IMR-90 (cell line): ENCODE measurements around the gene KXD1. TPM values are rescaled to one million over a fixed set of nuclear protein-coding genes. Genes with fewer than 3 reads are reported as not detected.

Source experiments
- ATAC-seq: fragments of 200-7000 bp; cut with Tn5 transposase; 2 replicates; pipeline ENCODE4 v1.9.1; 2020; ENCODE audit warnings: low read depth, mild to moderate bottlenecking, moderate library complexity
- Bru-seq: library from RNA; stranded (reverse); fragments of 400-500 nt; gene quantifications from one replicate; lab custom pipeline; 2021; lab: Mats Ljungman, UMichigan
- BruChase-seq, 2 experiments: library from RNA; stranded (reverse); fragments of 400-500 nt; gene quantifications; one replicate each; lab custom pipeline; 2021; lab: Mats Ljungman, UMichigan
- BruUV-seq: library from RNA; stranded (reverse); fragments of 400-500 nt; replicated peaks from 2 replicates; lab custom pipeline; 2021; lab: Mats Ljungman, UMichigan
- CTCF ChIA-PET: fragments of 300-600 bp; formaldehyde crosslinking; extraction: SDS; loops from one replicate; lab custom pipeline; 2021; ENCODE audit warnings: antibody characterized with exemption; lab: Yijun Ruan, JAX
- POLR2A ChIA-PET: fragments of 300-600 bp; sonication (Branson Sonifier 250); formaldehyde crosslinking; loops from one replicate; lab custom pipeline; 2022; ENCODE audit warnings: antibody characterized with exemption; ENCODE audit not compliant: unreplicated experiment; lab: Charles Lee
- DNase-seq: peaks from one replicate; pipeline ENCODE4 v3.0.0; 2013
- H2AFZ ChIP-seq: replicated peaks from 2 replicates; pipeline ENCODE3; 2013; ENCODE audit warnings: low read length, mild to moderate bottlenecking; ENCODE audit not compliant: poor library complexity
- H2AK5ac ChIP-seq: 2 replicates; pipeline ENCODE4 v1.6.1; 2013; ENCODE audit warnings: low read depth, low read length, inconsistent platforms
- H2AK9ac ChIP-seq: replicated peaks from 2 replicates; pipeline ENCODE3; 2013; ENCODE audit warnings: mild to moderate bottlenecking, low read depth, low read length, moderate library complexity; ENCODE audit not compliant: poor library complexity
- H2BK120ac ChIP-seq: 2 replicates; pipeline ENCODE4 v1.6.1; 2013; ENCODE audit warnings: low read depth, low read length, inconsistent platforms
- H2BK15ac ChIP-seq: 3 replicates; pipeline ENCODE4 v1.6.1; 2013; ENCODE audit warnings: low read depth, low read length, inconsistent platforms
- H2BK20ac ChIP-seq: 2 replicates; pipeline ENCODE4 v1.6.1; 2013; ENCODE audit warnings: low read depth, mild to moderate bottlenecking, inconsistent platforms, low read length, moderate library complexity
- H2BK5ac ChIP-seq: 2 replicates; pipeline ENCODE4 v1.6.1; 2013; ENCODE audit warnings: mild to moderate bottlenecking, low read depth, low read length, inconsistent platforms; ENCODE audit not compliant: poor library complexity, severe bottlenecking
- H3K14ac ChIP-seq: replicated peaks from 2 replicates; pipeline ENCODE4 v1.6.1; 2013; ENCODE audit warnings: low read depth, low read length, inconsistent platforms
- H3K18ac ChIP-seq: 2 replicates; pipeline ENCODE4 v1.6.1; 2013; ENCODE audit warnings: low read depth, low read length, control low read depth
- H3K23ac ChIP-seq: 2 replicates; pipeline ENCODE4 v1.6.1; 2013; ENCODE audit warnings: low read depth, low read length, inconsistent platforms
- H3K27ac ChIP-seq: 2 replicates; pipeline ENCODE4 v1.5.1; 2013; ENCODE audit warnings: mild to moderate bottlenecking, control low read depth, low read length; ENCODE audit not compliant: insufficient read depth
- H3K27me3 ChIP-seq: 2 replicates; pipeline ENCODE4 v1.6.1; 2013; ENCODE audit warnings: low read length; ENCODE audit not compliant: control insufficient read depth, insufficient read depth
- H3K36me3 ChIP-seq: 2 replicates; pipeline ENCODE4 v1.6.1; 2013; ENCODE audit warnings: low read length, mixed read lengths; ENCODE audit not compliant: control insufficient read depth, insufficient read depth
- H3K4ac ChIP-seq: 2 replicates; pipeline ENCODE4 v1.6.1; 2013; ENCODE audit warnings: low read depth, low read length, inconsistent platforms
- H3K4me1 ChIP-seq: 2 replicates; pipeline ENCODE4 v1.6.1; 2013; ENCODE audit warnings: low read length, mixed read lengths; ENCODE audit not compliant: control insufficient read depth, insufficient read depth
- H3K4me2 ChIP-seq: 2 replicates; pipeline ENCODE4 v1.6.1; 2013; ENCODE audit warnings: low read depth, mild to moderate bottlenecking, control low read depth, low read length, moderate library complexity
- H3K4me3 ChIP-seq: 2 replicates; pipeline ENCODE4 v1.5.1; 2013; ENCODE audit warnings: low read depth, mild to moderate bottlenecking, control low read depth, low read length, moderate library complexity; ENCODE audit not compliant: insufficient read depth
- H3K56ac ChIP-seq: 2 replicates; pipeline ENCODE4 v1.6.1; 2013; ENCODE audit warnings: low read length, inconsistent platforms; ENCODE audit not compliant: insufficient read depth; ENCODE audit errors: extremely low read depth
- H3K79me1 ChIP-seq, 2 experiments: 2 replicates each; pipeline ENCODE4 v1.6.1; 2013; ENCODE audit warnings: low read length in 2 of 2, inconsistent platforms in 1 of 2, low read depth in 1 of 2
- H3K9ac ChIP-seq: 2 replicates; pipeline ENCODE4 v1.6.1; 2013; ENCODE audit warnings: low read depth, low read length, control low read depth
- H3K9me1 ChIP-seq: 2 replicates; pipeline ENCODE4 v1.6.1; 2013; ENCODE audit warnings: low read length, inconsistent platforms; ENCODE audit not compliant: insufficient read depth
- H3K9me3 ChIP-seq: 2 replicates; pipeline ENCODE4 v1.6.1; 2013; ENCODE audit warnings: low read length; ENCODE audit not compliant: control insufficient read depth, insufficient read depth
- H4K20me1 ChIP-seq: 2 replicates; pipeline ENCODE4 v1.6.1; 2013; ENCODE audit warnings: low read length, inconsistent platforms; ENCODE audit not compliant: insufficient read depth
- H4K5ac ChIP-seq: 2 replicates; pipeline ENCODE4 v1.6.1; 2013; ENCODE audit warnings: mild to moderate bottlenecking, low read depth, low read length, control low read depth
- H4K8ac ChIP-seq, 2 experiments: 2 replicates each; pipeline ENCODE4 v1.6.1; 2013; ENCODE audit warnings: low read depth in 2 of 2, low read length in 2 of 2, control low read depth in 1 of 2, inconsistent platforms in 1 of 2
- H4K91ac ChIP-seq: 2 replicates; pipeline ENCODE4 v1.6.1; 2013; ENCODE audit warnings: low read depth, low read length, inconsistent platforms; ENCODE audit not compliant: insufficient read depth
- BHLHE40 ChIP-seq: fragments of 150-350 bp; IDR thresholded peaks from 2 replicates; pipeline ENCODE4 v1.6.1; 2016; ENCODE audit warnings: mild to moderate bottlenecking, low read depth, low read length
- CEBPB ChIP-seq: IDR thresholded peaks from 2 replicates; pipeline ENCODE4 v1.6.1; 2012; ENCODE audit warnings: low read depth, low read length, improper control_type of control experiment
- CHD1 ChIP-seq: IDR thresholded peaks from 2 replicates; pipeline ENCODE4 v1.6.1; 2012; ENCODE audit warnings: low read depth, low read length, improper control_type of control experiment
- FOS ChIP-seq: fragments of 150-350 bp; IDR thresholded peaks from 2 replicates; pipeline ENCODE4 v1.6.1; 2016; ENCODE audit warnings: low read depth, low read length
- MAFK ChIP-seq: IDR thresholded peaks from 2 replicates; pipeline ENCODE4 v1.6.1; 2012; ENCODE audit warnings: low read depth, low read length, improper control_type of control experiment
- POLR2A ChIP-seq: IDR thresholded peaks from 2 replicates; pipeline ENCODE4 v1.6.1; 2012; ENCODE audit warnings: mild to moderate bottlenecking, low read depth, low read length
- RAD21 ChIP-seq: IDR thresholded peaks from 2 replicates; pipeline ENCODE4 v1.6.1; 2012; ENCODE audit warnings: low read length, improper control_type of control experiment
- RCOR1 ChIP-seq: IDR thresholded peaks from 2 replicates; pipeline ENCODE4 v1.6.1; 2012; ENCODE audit warnings: mild to moderate bottlenecking, low read length, improper control_type of control experiment; ENCODE audit not compliant: insufficient replicate concordance
- RFX5 ChIP-seq: IDR thresholded peaks from 2 replicates; pipeline ENCODE4 v1.8.0; 2012; ENCODE audit warnings: low read depth, mild to moderate bottlenecking, low read length, moderate library complexity
- SMC3 ChIP-seq: fragments of 150-350 bp; IDR thresholded peaks from 2 replicates; pipeline ENCODE4 v1.6.1; 2016; ENCODE audit warnings: low read depth, mild to moderate bottlenecking, antibody characterized with exemption, low read length, moderate library complexity
- USF2 ChIP-seq: fragments of 150-350 bp; IDR thresholded peaks from 2 replicates; pipeline ENCODE4 v1.6.1; 2017; ENCODE audit warnings: mild to moderate bottlenecking, antibody characterized with exemption, low read length, low read depth
- WGBS, 2 experiments: methylation state at CpG; one replicate each; pipeline versions ENCODE4 v1.1.5 to v1.1.7; 2013; ENCODE audit warnings: missing lambda C conversion rate in 2 of 2; ENCODE audit not compliant: insufficient read length in 1 of 2; ENCODE audit errors: extremely low coverage in 2 of 2; 5-methylcytosine and 5-hydroxymethylcytosine counted together
- dilution Hi-C: fragments of 300-500 bp; cut with HindIII; formaldehyde crosslinking; loops from one replicate; pipeline ENCODE4 v1.14.3; 2018; ENCODE audit warnings: low sequenced_read_pairs; ENCODE audit not compliant: unreplicated experiment
- in situ Hi-C: fragments of 300-500 bp; cut with MboI; formaldehyde crosslinking; loops from 3 replicates; pipeline ENCODE4 v1.14.3; 2019; ENCODE audit warnings: low sequenced_read_pairs, inconsistent platforms, mixed read lengths
- intact Hi-C: fragments of 100-400 bp; cut with micrococcal nuclease; formaldehyde crosslinking; loops from 2 replicates; pipeline ENCODE4 v1.10.0; 2022
- long read RNA-seq: library from polyadenylated mRNA; unstranded; transcript quantifications from one replicate; pipeline ENCODE4 v2.0.0, GENCODE V29; 2021; ENCODE audit not compliant: unreplicated experiment
- polyA plus RNA-seq, 3 experiments: library from polyadenylated mRNA; depleted of rRNA; stranded (reverse); fragments of >200 nt; gene quantifications; 2 replicates each; pipeline ENCODE4 v1.2.3, GENCODE V29; 2012; ENCODE audit warnings: low replicate concordance in 1 of 3
- total RNA-seq: library from RNA; depleted of rRNA; stranded (reverse); fragments of >200 nt; gene quantifications from 2 replicates; pipeline ENCODE4 v1.2.3, GENCODE V29; 2012; rRNA removed
- TF ChIP-seq, protein P1 (sequence below): conservative IDR thresholded peaks from 2 replicates; pipeline ENCODE4 v1.5.1; 2012; ENCODE audit warnings: mild to moderate bottlenecking, low read depth, low read length, improper control_type of control experiment

The KXD1 gene, protein sequence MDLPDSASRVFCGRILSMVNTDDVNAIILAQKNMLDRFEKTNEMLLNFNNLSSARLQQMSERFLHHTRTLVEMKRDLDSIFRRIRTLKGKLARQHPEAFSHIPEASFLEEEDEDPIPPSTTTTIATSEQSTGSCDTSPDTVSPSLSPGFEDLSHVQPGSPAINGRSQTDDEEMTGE
- 66.7 and 89.2 TPM in 2 replicates for total RNA-seq
- 196 and 253 TPM in 2 replicates for polyA plus RNA-seq (2012; rRNA removed)
- 76.4 and 143 TPM in 2 replicates for polyA plus RNA-seq (2012; cell fraction: cytosol; rRNA removed)
- 116 and 178 TPM in 2 replicates for polyA plus RNA-seq (2012; cell fraction: nucleus; rRNA removed; ENCODE audit: low replicate concordance)
- percentile 67 among the genes with signal in this experiment for Bru-seq, nascent RNA
- BruChase-seq, experiment 1, labeled RNA remaining after a 6-hour chase: percentile 79 among the genes with signal in this experiment
- percentile 71 among the genes with signal in this experiment for BruChase-seq, experiment 2, labeled RNA remaining after a 2-hour chase
- long read RNA-seq, transcript KXD1-205 (4 exons, 686 nt): minor isoform, 5 of 100 reads
- long read RNA-seq, transcript KXD1-201 (5 exons, 1,426 nt): major isoform, 65 of 100 reads
- long read RNA-seq, partial matches to known transcripts: 3 of 100 reads
- long read RNA-seq, other reads (novel, unspliced or antisense): 21 of 100 reads

DNA sequence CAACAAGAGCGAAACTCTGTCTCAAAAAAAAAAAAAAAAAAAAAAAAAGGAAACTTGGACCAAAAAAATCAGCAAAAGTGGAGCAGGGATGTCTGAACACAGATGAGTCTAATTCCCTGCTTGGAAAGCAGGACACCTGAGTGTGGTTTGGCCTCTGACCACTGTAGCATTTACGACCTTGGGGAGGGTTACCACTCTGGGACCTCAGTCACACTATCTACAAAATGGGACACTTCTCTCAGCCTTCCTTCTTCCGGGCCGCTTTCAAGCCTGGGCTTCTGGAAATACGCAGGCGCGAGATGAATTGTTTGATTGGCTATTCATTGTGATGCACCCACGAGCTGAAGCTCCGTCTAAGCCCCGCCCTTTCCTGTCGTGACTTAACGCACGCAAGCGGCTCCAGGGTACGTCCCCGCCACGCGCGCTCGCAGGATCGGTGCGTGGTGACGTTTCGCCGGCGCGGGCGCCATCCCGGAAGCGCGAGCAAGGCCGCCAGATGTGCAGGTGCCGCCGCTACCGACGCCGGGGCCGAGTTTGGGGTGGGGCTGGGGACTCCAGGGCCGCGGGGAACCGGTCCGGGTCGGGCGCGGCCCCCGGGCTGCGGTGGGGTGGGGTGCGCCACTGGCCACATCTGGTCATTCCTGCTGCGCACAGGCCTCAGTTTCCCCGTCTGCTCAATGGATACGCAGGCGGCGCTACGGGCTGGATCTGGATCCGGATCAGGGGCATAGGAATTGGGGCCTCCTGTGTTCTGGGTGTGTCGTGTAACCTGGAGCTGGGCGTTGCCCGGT is at the start of gene KXD1:
KXD1 (plus strand) TSS at position 460 of the 791 bp plus-strand sequence. CDS start 4,187 bp downstream, outside the sequence.
- H2BK20ac ChIP-seq: no peak within 1 kb of the TSS
- H3K4ac ChIP-seq: peak within 1 kb of the TSS; percentile 96
- BruUV-seq: no TSS peak
- peak within 1 kb of the TSS; percentile 92 for H3K14ac ChIP-seq
- H3K4me3 ChIP-seq: peak within 1 kb of the TSS; percentile 76
- H3K9me1 ChIP-seq: 0 out of 2 replicates have a peak, but pooled peaks cover 2% of the 10 kb centered on the region
- 0 out of 2 replicates have a peak, but pooled peaks cover 2% of the 10 kb centered on the region for H3K4me1 ChIP-seq
- in situ Hi-C loops (no loop called here), dilution Hi-C loops (no loop called here), intact Hi-C loops (loop anchor here (1.0 to 5.0 kb wide), 2 partner anchors 35 to 105 kb away; partner anchors contain the start of gene ELL)
- peak within 1 kb of the TSS; percentile 29; the same call in 1 of the 2 replicates for H2BK120ac ChIP-seq
- H2AFZ ChIP-seq: peak within 1 kb of the TSS; percentile 96
- H4K8ac ChIP-seq: peak within 1 kb of the TSS; percentile 85 to 99
- H3K9me3 ChIP-seq: no peaks in the 10 kb centered on the region
- H2AK5ac ChIP-seq: peak within 1 kb of the TSS; percentile 90
- H4K91ac ChIP-seq: peak within 1 kb of the TSS; percentile 88
- ATAC-seq (peak; percentile 100), DNase-seq (peak; percentile 99)
- ChIA-PET POLR2A (interaction anchor here (0.7 to 1.0 kb wide), 2 partner anchors 91 to 385 kb away, joined by 3 to 16 read pairs; no protein-coding TSS in a partner anchor), CTCF (interaction anchor here (0.5 to 1.1 kb wide), 3 partner anchors 31 to 38 kb away, joined by 3 to 4 read pairs (median 3); partner anchors contain the start of gene REX1BD)
- no peaks in the 10 kb centered on the region for H4K20me1 ChIP-seq
- H2AK9ac ChIP-seq: peak within 1 kb of the TSS; percentile 100
- 0% methylated on average over 33 of the region's 58 CpGs; no CpG with 5 or more reads in 1 of the 2 experiments for WGBS, 2 experiments
- H3K27me3 ChIP-seq: no peaks in the 10 kb centered on the region
- H3K9ac ChIP-seq: peak within 1 kb of the TSS; percentile 81
- H3K23ac ChIP-seq: peak within 1 kb of the TSS; percentile 90
- peak within 1 kb of the TSS; percentile 80 for H3K4me2 ChIP-seq
- peak within 1 kb of the TSS; percentile 69 for H2BK5ac ChIP-seq
- peak within 1 kb of the TSS; percentile 41 for H3K18ac ChIP-seq
- peak within 1 kb of the TSS; percentile 65 for H3K27ac ChIP-seq
- H3K56ac ChIP-seq: peak within 1 kb of the TSS; percentile 83
- H4K5ac ChIP-seq: peak within 1 kb of the TSS; percentile 94
- no peak within 1 kb of the TSS for H2BK15ac ChIP-seq
- H3K36me3 ChIP-seq: peaks cover 10% of the 10 kb centered on the region
- peaks cover 14 to 39% of the 10 kb centered on the region in 2 experiments for H3K79me1 ChIP-seq
- TF ChIP-seq FOS: no peak
- TF ChIP-seq POLR2A: peak; percentile 72
- TF ChIP-seq, protein P1, sequence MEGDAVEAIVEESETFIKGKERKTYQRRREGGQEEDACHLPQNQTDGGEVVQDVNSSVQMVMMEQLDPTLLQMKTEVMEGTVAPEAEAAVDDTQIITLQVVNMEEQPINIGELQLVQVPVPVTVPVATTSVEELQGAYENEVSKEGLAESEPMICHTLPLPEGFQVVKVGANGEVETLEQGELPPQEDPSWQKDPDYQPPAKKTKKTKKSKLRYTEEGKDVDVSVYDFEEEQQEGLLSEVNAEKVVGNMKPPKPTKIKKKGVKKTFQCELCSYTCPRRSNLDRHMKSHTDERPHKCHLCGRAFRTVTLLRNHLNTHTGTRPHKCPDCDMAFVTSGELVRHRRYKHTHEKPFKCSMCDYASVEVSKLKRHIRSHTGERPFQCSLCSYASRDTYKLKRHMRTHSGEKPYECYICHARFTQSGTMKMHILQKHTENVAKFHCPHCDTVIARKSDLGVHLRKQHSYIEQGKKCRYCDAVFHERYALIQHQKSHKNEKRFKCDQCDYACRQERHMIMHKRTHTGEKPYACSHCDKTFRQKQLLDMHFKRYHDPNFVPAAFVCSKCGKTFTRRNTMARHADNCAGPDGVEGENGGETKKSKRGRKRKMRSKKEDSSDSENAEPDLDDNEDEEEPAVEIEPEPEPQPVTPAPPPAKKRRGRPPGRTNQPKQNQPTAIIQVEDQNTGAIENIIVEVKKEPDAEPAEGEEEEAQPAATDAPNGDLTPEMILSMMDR: no peak
- TF ChIP-seq MAFK: no peak
- no peak for TF ChIP-seq RAD21
- peak; percentile 100 for TF ChIP-seq RCOR1
- TF ChIP-seq SMC3: no peak
- peak; percentile 21; the same call in 1 of the 2 replicates for TF ChIP-seq RFX5
- TF ChIP-seq USF2: peak; percentile 20; the same call in 1 of the 2 replicates
- TF ChIP-seq BHLHE40: peak; percentile 60
- no peak for TF ChIP-seq CHD1
- peak; percentile 29 for TF ChIP-seq CEBPB
